H1 (cell line): Measurements from ENCODE around the gene ADM2. TPM values are rescaled to one million over a fixed set of nuclear protein-coding genes. Genes with fewer than 3 reads are reported as not detected.

Source experiments
- CTCF ChIA-PET: fragments of 300-600 bp; sonication (Branson Sonifier 250); formaldehyde crosslinking; loops from one replicate; lab custom pipeline; 2021; ENCODE audit not compliant: partially characterized antibody; lab: Charles Lee
- POLR2A ChIA-PET: fragments of 300-600 bp; sonication (Branson Sonifier 250); formaldehyde crosslinking; loops from one replicate; lab custom pipeline; 2021; ENCODE audit warnings: inconsistent platforms; ENCODE audit not compliant: partially characterized antibody; lab: Charles Lee
- DNase-seq, 2 experiments: peaks; one replicate each; pipeline versions ENCODE4 v3.0.0 to v3.0.0-alpha.2; 2010 to 2022; ENCODE audit warnings: low spot score in 2 of 2, low read depth in 1 of 2, mixed read lengths in 1 of 2
- FAIRE-seq: peaks from 2 replicates; lab custom pipeline; 2011; peaks lifted over from hg19 to GRCh38; lab: Jason Lieb, UNC
- H2AFZ ChIP-seq: 2 replicates; pipeline ENCODE4 v1.8.1; 2012; ENCODE audit warnings: low read length, inconsistent platforms
- H2AK5ac ChIP-seq: 2 replicates; pipeline ENCODE4 v1.6.1; 2013; ENCODE audit warnings: low read depth, low read length
- H2BK120ac ChIP-seq: replicated peaks from 2 replicates; pipeline ENCODE3; 2013; ENCODE audit warnings: low read depth, low read length, inconsistent platforms
- H2BK12ac ChIP-seq: 2 replicates; pipeline ENCODE4 v1.6.1; 2013; ENCODE audit warnings: low read depth, low read length
- H2BK15ac ChIP-seq: 2 replicates; pipeline ENCODE4 v1.6.1; 2013; ENCODE audit warnings: low read length
- H2BK20ac ChIP-seq: 2 replicates; pipeline ENCODE4 v1.6.1; 2013; ENCODE audit warnings: low read length
- H2BK5ac ChIP-seq: 2 replicates; pipeline ENCODE4 v1.6.1; 2013; ENCODE audit warnings: low read depth, low read length
- H3K14ac ChIP-seq: 2 replicates; pipeline ENCODE4 v1.6.1; 2013; ENCODE audit warnings: inconsistent platforms; ENCODE audit not compliant: insufficient read length
- H3K18ac ChIP-seq: 2 replicates; pipeline ENCODE4 v1.6.1; 2013; ENCODE audit warnings: low read length; ENCODE audit errors: extremely low read depth
- H3K23ac ChIP-seq: 2 replicates; pipeline ENCODE4 v1.6.1; 2013; ENCODE audit warnings: inconsistent platforms; ENCODE audit not compliant: insufficient read length
- H3K23me2 ChIP-seq: 2 replicates; pipeline ENCODE4 v1.6.1; 2013; ENCODE audit warnings: low read depth, low read length
- H3K27ac ChIP-seq: 2 replicates; pipeline ENCODE4 v1.6.1; 2011; ENCODE audit warnings: low read depth, low read length, inconsistent platforms
- H3K27me3 ChIP-seq, 4 experiments: replicated peaks in 1 of 4; 1 replicate in 1 of 4; 2 replicates in 3 of 4; pipeline versions ENCODE4 v1.6.1 to v1.8.1; 2011 to 2013; ENCODE audit warnings: low read length in 3 of 4, mild to moderate bottlenecking in 3 of 4, inconsistent platforms in 2 of 4, mixed read lengths in 2 of 4, moderate library complexity in 1 of 4; ENCODE audit not compliant: control insufficient read depth in 3 of 4, insufficient read depth in 3 of 4; ENCODE audit errors: extremely low read depth in 1 of 4
- H3K36me3 ChIP-seq, 4 experiments: 2 replicates each; pipeline versions ENCODE4 v1.6.1 to v1.8.1; 2011 to 2013; ENCODE audit warnings: mild to moderate bottlenecking in 4 of 4, low read length in 3 of 4, moderate library complexity in 2 of 4, control low read depth in 1 of 4, inconsistent platforms in 1 of 4; ENCODE audit not compliant: insufficient read depth in 4 of 4, control insufficient read depth in 2 of 4
- H3K4ac ChIP-seq: replicated peaks from 2 replicates; pipeline ENCODE3; 2013; ENCODE audit warnings: low read length, low read depth, mixed read lengths, inconsistent platforms; ENCODE audit not compliant: insufficient read length
- H3K4me1 ChIP-seq, 4 experiments: replicated peaks in 1 of 4; 1 replicate in 1 of 4; 2 replicates in 3 of 4; pipeline versions ENCODE4 v1.6.1 to v1.8.1; 2011 to 2013; ENCODE audit warnings: low read length in 3 of 4, inconsistent platforms in 2 of 4, mixed read lengths in 1 of 4; ENCODE audit not compliant: insufficient read depth in 4 of 4, control insufficient read depth in 3 of 4
- H3K4me2 ChIP-seq, 2 experiments: 2 replicates each; pipeline versions ENCODE4 v1.6.1 to v1.8.1; 2011 to 2013; ENCODE audit warnings: low read depth in 2 of 2, low read length in 2 of 2, control low read depth in 1 of 2, inconsistent platforms in 1 of 2, mild to moderate bottlenecking in 1 of 2; ENCODE audit not compliant: insufficient read depth in 1 of 2
- H3K4me3 ChIP-seq, 4 experiments: fragments of 200-600, 300-600 bp in 1 of 4; sonication (generic), shearing (Covaris generic), sonication (Bioruptor Twin) in 1 of 4; 2 replicates each; pipeline versions ENCODE4 v1.5.1 to v1.8.1; 2011 to 2016; ENCODE audit warnings: low read length in 4 of 4, low read depth in 3 of 4, control low read depth in 2 of 4, inconsistent platforms in 2 of 4, mild to moderate bottlenecking in 2 of 4, mixed read lengths in 1 of 4, moderate library complexity in 1 of 4; ENCODE audit not compliant: insufficient read depth in 2 of 4; ENCODE audit errors: extremely low read depth in 1 of 4
- H3K56ac ChIP-seq: replicated peaks from 2 replicates; pipeline ENCODE3; 2013; ENCODE audit warnings: low read depth, mild to moderate bottlenecking, mixed read lengths, low read length, inconsistent platforms; ENCODE audit not compliant: insufficient read length
- H3K79me1 ChIP-seq: 2 replicates; pipeline ENCODE4 v1.6.1; 2013; ENCODE audit warnings: low read depth, low read length, control low read depth
- H3K79me2 ChIP-seq, 2 experiments: 2 replicates each; pipeline versions ENCODE4 v1.6.1 to v1.8.1; 2012 to 2013; ENCODE audit warnings: low read length in 2 of 2, mild to moderate bottlenecking in 2 of 2, inconsistent platforms in 1 of 2; ENCODE audit not compliant: insufficient read depth in 2 of 2, control insufficient read depth in 1 of 2
- H3K9ac ChIP-seq, 4 experiments: replicated peaks in 1 of 4; 1 replicate in 1 of 4; 2 replicates in 3 of 4; pipeline versions ENCODE4 v1.6.1 to v1.8.1; 2011 to 2013; ENCODE audit warnings: low read depth in 3 of 4, low read length in 3 of 4, control low read depth in 2 of 4, mild to moderate bottlenecking in 2 of 4, moderate library complexity in 2 of 4, inconsistent platforms in 1 of 4; ENCODE audit errors: extremely low read depth in 1 of 4
- H3K9me3 ChIP-seq, 2 experiments: 2 replicates each; pipeline versions ENCODE4 v1.6.1 to v1.8.1; 2012 to 2013; ENCODE audit warnings: mild to moderate bottlenecking in 2 of 2, moderate library complexity in 2 of 2, control low read depth in 1 of 2, inconsistent platforms in 1 of 2, low read depth in 1 of 2, low read length in 1 of 2, mixed read lengths in 1 of 2; ENCODE audit not compliant: insufficient read depth in 2 of 2
- H4K20me1 ChIP-seq, 2 experiments: replicated peaks in 1 of 2; 2 replicates each; pipeline versions ENCODE3 to v1.8.1; 2011 to 2013; ENCODE audit warnings: inconsistent platforms in 2 of 2, low read length in 2 of 2, mild to moderate bottlenecking in 1 of 2; ENCODE audit not compliant: insufficient read depth in 2 of 2, control insufficient read depth in 1 of 2
- H4K5ac ChIP-seq: 2 replicates; pipeline ENCODE4 v1.6.1; 2013; ENCODE audit warnings: low read length, low read depth, mixed read lengths, inconsistent platforms; ENCODE audit not compliant: insufficient read length
- H4K8ac ChIP-seq: 2 replicates; pipeline ENCODE4 v1.8.0; 2013; ENCODE audit warnings: mild to moderate bottlenecking, moderate library complexity, low read length, inconsistent platforms; ENCODE audit not compliant: insufficient read depth; ENCODE audit errors: extremely low read depth
- H4K91ac ChIP-seq: replicated peaks from 2 replicates; pipeline ENCODE3; 2013; ENCODE audit warnings: low read length, mixed read lengths, inconsistent platforms; ENCODE audit not compliant: insufficient read length
- E2F6 ChIP-seq: IDR thresholded peaks from 2 replicates; pipeline ENCODE4 v1.6.1; 2012; ENCODE audit warnings: inconsistent platforms
- KDM4A ChIP-seq: IDR thresholded peaks from one replicate; pipeline ENCODE4 v1.7.1; 2012; ENCODE audit warnings: low read depth, mild to moderate bottlenecking, moderate library complexity, low read length, inconsistent platforms; ENCODE audit not compliant: severe bottlenecking
- WGBS, 2 experiments: shearing (Covaris generic) in 1 of 2; methylation state at CpG; one replicate each; pipeline versions ENCODE4 v1.1.6 to v1.1.7; 2013 to 2015; ENCODE audit warnings: low lambda C conversion rate in 2 of 2, mixed read lengths in 2 of 2, inconsistent platforms in 1 of 2, low coverage in 1 of 2, missing lambda C conversion rate in 1 of 2; ENCODE audit not compliant: insufficient replicate concordance in 2 of 2, insufficient coverage in 1 of 2, insufficient read length in 1 of 2; ENCODE audit errors: extremely low coverage in 1 of 2, missing lambda C conversion rate in 1 of 2; 5-methylcytosine and 5-hydroxymethylcytosine counted together
- polyA plus RNA-seq, 7 experiments: library from polyadenylated mRNA; depleted of rRNA in 3 of 7; stranded (reverse) in 5 of 7; unstranded in 2 of 7; fragments of >200 nt in 5 of 7; fragments of 200-250 nt in 2 of 7; gene quantifications; 1 replicate in 5 of 7; 2 replicates in 1 of 7; 4 replicates in 1 of 7; pipeline versions ENCODE4 v1.2.1 to v1.2.3, GENCODE V29; 2011 to 2013; ENCODE audit warnings: missing spikeins in 2 of 7, mixed read lengths in 2 of 7
- total RNA-seq: library from RNA; stranded (reverse); fragmentation: NEBNext Ultra II Directional; extraction: Animal tissue kit (Norgen Biotek cat#: 25700); gene quantifications from 2 replicates; pipeline ENCODE4 v1.2.1, GENCODE V29; 2021

The ADM2 gene
- total and polyA plus RNA-seq, 2 of the 8 experiments (the other 6 are each of a cell fraction or from before 2014, with no cell fraction given): 3.3 to 7.5 TPM

- Histone ChIP-seq H3K4me1 (peaks cover 0 to 26% (median 12%) of the 10 kb centered on the region in 4 experiments; a peak in 5 of 7 replicates), H4K91ac (peak overlapping the region; percentile 81), H3K56ac (no peak overlapping the region), H3K27me3 (peaks cover 37 to 55% (median 49%) of the 10 kb centered on the region in 4 experiments), H2AK5ac (peak overlapping the region; percentile 55; the same call in 1 of the 2 replicates), H3K79me1 (no peaks in the 10 kb centered on the region), H3K4me3 (peak overlapping the region; percentile 63 to 78 (median 67)), H3K23ac (no peak overlapping the region), H2BK5ac (peak overlapping the region; percentile 85; the same call in 1 of the 2 replicates), H3K27ac (no peak overlapping the region), H4K20me1 (peaks cover 5 to 25% of the 10 kb centered on the region in 2 experiments), H4K5ac (peak overlapping the region; percentile 28), H2BK15ac (0 out of 2 replicates have a peak overlapping the region, but pooled peaks have one; percentile 72), H3K23me2 (peaks cover 33% of the 10 kb centered on the region; the same call in 1 of the 2 replicates), H2BK20ac (no peak overlapping the region), H3K18ac (peak overlapping the region; percentile 60; the same call in 1 of the 2 replicates), H4K8ac (peak overlapping the region; percentile 80), H3K9ac (no peak overlapping the region; a peak in 1 of 7 replicates), H2AFZ (no peak overlapping the region), H3K79me2 (no peaks in the 10 kb centered on the region), H3K4me2 (peak overlapping the region; percentile 70 to 88), H3K36me3 (peaks cover 4 to 13% (median 10%) of the 10 kb centered on the region in 4 experiments; a peak in 6 of 8 replicates), H3K14ac (no peak overlapping the region), H3K4ac (no peak overlapping the region), H2BK12ac (no peak overlapping the region), H2BK120ac (no peak overlapping the region), H3K9me3 (no peaks in the 10 kb centered on the region)
- CTCF ChIA-PET: interaction anchor here (0.6 to 3.4 kb wide), 6 partner anchors 10 to 94 kb away, joined by 3 to 16 read pairs (median 4); partner anchors contain the start of gene SYCE3
- FAIRE-seq (peak; percentile 82), DNase-seq (peak in 1 of 2 experiments; percentile 76)
- WGBS, 2 experiments: 53% methylated on average over 27 of the region's 29 CpGs; no CpG with 5 or more reads in 1 of the 2 experiments
- POLR2A ChIA-PET: interaction anchor here (0.6 to 3.0 kb wide), 4 partner anchors 8 to 38 kb away, joined by 3 to 9 read pairs (median 4); partner anchors contain the start of genes LMF2, NCAPH2 and SYCE3
- peak; percentile 7 for TF ChIP-seq KDM4A
- TF ChIP-seq E2F6: no peak
Observed at GRCh38 chr22:50526834-50527801, 45.8 kb downstream of the ADM2 start.
